GM04504 (cell line): Measurements from ENCODE around the gene CALR.
"Not testable (repeated sequence)": the region's sequence is repeated elsewhere in the genome, so short reads cannot be mapped to it uniquely, and the experiment has no call there.

Experiments
- DNase-seq: peaks from one replicate; pipeline ENCODE4 v3.0.0-alpha.2; 2012; ENCODE audit warnings: low read depth

Gene CALR

DNA sequence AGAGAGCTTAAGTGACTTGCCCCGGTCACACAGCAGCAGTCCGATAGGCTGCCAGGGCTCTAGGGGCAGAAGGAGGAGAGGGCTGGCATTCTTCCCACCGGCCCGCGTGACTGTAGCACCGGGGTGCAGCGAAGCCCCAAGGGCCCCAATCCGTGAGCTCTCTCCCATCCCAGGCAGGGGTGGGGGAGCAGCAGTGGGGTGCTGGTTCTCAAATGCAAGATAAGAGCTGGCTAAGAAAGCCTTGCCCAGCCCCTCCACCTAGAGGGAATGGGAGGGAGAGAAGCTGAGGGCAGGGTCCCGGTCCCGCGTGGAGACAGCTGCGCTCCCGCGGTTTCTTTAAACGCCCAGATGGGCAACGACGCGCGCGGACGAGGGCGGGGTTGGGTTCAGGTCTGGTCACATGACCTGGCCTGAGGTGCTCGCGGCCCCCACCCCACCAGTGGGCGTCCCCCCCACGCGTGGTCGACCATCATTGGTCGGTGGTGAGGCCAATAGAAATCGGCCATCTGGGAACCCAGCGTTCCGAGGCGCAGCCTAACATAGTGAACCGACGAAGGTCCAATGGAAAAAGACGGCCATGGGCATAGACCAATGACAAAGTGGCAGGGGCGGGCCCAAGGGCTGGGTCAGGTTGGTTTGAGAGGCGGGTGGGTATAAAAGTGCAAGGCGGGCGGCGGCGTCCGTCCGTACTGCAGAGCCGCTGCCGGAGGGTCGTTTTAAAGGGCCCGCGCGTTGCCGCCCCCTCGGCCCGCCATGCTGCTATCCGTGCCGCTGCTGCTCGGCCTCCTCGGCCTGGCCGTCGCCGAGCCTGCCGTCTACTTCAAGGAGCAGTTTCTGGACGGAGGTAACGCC is at the start of gene CALR:
CALR (plus strand) TSS at position 683 of the 852 bp plus-strand sequence; CDS start at position 754, 71 bp downstream.
- peak; percentile 99 for DNase-seq

DNA sequence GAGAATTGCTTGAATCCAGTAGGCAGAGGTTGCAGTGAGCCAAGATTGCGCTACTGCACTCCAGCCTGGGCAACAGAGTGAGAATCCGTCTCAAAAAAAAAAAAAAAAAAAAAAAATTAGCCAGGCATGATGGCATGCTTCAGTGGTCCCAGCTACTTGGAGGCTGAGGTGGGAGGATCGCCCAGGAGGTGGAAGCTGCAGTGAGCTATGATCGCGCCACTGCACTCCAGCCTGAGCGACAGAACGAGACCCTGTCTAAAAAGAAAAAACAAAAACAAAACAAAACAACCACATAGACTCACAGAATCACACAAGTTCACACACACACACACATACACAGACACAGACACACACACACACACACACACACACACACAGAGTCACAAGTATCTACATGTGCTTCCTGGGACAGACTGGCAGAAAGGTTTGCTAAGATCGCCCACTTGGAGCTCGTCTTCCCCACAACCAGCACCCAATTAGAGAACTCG is 48.1 kb upstream of the CALR start:
- DNase-seq, result not testable (repeated sequence)

DNA sequence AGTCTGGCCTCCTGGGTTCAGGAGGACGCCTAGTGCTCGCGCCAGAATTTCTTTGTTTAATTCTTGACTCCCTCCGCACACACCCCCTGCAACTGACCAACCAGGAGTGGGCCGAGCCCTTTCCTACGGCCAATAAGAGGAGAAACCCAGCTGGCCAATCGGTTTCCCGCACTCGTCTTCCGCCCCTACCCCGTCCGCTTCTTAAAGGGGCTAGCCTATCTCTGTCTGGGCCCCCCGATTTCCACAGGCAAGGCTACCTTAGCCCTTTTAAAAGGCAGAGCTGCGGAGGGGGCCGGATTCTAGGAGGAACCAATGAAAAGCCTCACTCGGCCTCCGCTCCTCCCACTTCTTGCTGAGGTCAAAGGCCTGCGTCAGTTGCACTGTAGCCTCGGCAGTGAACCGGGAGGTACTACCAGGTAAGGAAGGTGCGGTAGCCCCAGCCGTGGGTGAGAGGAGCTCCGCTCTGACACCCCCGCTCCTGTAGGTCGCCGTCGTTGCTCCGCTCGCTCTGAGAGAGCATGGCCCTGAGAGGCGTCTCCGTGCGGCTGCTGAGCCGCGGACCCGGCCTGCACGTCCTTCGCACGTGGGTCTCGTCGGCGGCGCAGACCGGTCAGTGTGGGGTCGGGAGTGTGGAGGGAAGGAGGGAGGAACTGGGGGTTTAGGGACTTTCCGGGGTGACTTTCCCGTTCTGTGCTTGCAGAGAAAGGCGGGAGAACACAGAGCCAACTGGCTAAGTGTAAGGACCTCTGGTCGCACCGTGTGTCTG is 47.4 kb upstream of the CALR start, which contains the start of gene GCDH:
GCDH (plus strand) TSS at position 374 of the 766 bp plus-strand sequence; CDS start at position 519, 145 bp downstream.
- DNase-seq, result peak; percentile 98

DNA sequence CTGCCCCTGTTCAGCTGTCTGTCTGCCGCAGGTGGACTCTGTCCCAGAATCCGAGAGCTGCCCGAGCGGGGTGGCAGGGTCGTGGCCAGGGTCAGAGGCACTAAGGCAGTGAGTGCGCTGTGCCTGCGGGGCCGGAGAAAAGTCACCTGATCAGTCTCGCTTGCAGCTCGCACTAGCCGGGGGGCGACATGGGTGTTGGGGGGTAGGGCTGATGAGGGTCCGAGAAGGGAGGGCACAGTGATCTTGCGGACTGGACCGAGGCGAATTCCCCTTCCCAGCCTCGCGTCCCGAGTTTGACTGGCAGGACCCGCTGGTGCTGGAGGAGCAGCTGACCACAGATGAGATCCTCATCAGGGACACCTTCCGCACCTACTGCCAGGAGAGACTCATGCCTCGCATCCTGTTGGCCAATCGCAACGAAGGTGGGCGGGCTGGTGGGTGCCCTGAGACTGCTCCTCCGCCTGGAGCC is 46.8 kb upstream of the CALR start:
- DNase-seq, result no peak

DNA sequence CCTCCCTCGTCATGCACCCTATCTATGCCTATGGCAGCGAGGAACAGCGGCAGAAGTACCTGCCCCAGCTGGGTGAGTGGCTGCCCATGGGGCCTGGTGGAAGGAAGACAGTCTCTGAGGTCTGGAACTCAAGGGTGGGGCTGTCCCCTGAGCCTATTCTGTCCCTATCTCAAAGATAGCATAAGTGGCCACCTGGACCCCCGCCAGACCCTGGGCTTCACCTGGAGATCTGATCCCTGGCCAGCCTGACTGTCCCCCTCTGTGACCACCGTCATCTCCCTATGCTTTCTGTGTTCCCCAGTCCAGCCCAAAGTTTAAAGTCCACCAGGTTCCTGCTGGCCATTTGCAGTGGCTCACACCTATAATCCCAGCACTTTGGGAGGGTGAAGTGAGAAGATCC is 44.8 kb upstream of the CALR start:
- no peak for DNase-seq

- no peak for DNase-seq
Measured at GRCh38 chr19:12896460-12896859, 41.9 kb upstream of the CALR start.

DNA sequence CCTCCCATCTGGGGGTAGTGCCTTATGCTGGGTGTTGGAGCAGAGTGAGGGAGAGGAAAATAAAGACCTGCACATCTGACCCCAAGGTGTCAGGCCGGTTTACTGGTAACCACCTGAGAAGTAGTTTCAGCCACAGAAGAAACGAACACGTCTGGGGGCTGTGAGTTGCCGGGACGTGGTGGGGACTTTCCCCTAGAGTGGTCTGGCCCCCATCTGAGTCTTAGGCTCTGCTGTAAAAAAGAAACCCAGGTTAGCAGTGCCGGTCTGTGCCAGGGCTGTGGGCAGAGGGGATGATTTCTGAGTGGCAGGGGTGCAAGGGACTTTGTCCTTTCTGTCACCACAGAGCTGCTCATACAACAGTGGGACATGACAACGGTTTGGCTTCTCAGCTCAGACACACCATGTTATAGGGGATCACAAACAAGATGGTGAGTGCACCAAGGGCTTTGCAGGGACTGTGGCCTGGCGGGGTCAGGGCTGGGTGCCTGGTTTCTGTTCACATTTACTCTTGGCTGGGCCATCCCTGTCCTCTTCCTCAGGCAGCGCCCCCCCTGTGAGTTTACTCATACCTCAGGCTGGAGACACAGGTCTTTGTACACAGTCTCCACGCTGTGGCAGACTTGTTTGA is 38.4 kb upstream of the CALR start:
- DNase-seq, result no peak

DNA sequence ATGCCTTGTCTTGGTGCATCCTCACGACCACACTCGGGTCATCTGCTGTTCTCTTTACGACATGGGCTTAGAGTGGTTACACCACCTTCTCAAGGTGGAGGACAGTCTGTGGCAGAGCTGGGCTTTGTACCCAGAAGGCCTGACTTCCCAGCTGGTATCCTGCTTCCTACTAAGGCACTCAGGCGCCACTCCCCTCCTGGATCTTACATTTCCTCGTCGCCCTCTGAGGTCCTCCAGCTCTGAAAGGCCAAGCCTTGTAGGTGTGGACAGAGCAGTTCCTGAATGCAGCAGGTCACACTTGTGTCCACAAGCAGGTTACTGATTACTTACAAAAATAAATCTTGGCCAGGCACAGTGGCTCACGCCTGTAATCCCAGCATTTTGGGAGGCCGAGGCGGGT is 31.2 kb upstream of the CALR start:
- DNase-seq, result no peak

DNA sequence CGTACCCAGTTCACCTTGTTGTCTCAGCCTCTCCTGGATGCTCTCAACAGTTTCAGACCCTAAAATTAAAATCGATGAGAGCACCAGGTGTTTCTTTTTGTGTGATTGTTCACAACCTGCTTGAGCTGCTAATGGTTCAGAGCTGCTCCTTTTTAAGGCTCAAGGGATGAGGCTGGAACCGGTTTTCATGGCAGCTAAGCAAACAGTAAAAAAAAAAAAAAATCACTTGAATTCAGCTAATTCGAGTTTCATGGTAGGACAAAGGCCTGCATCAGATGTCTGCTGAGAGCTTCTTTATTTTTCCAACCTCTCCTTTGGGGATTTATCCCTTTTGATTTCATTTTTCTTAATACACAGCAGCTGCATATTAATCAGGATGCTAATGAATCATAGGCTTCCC is 25.8 kb upstream of the CALR start:
- no peak for DNase-seq

DNA sequence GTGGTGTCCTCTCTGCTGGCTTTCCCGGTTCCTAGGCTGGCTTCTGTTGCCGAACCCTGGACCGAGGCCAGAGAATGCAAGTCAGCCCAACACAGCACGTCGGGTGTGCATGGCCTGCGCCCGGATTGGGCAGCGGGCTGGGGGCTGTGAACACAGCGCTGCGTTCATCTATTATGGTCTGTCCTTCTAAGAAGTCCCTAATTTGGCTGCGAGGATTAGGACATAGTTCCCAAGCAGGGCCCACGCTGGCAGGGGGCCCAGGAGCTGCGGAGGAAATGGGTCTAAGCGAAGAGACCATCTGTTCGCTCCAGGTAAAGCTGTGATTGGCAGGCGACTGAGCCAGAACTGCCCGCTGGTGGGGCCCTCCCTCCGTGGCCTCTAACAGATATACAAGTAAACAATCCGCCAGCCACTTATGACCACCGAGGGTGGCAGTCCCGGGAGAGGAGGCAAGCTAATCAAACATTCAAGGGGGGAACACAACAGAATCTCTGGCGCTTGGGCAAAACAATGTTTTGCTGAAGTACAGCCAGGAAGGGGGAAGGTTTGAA is 25.3 kb upstream of the CALR start:
- DNase-seq, result peak; percentile 24

- peak; percentile 28 for DNase-seq
Measured at GRCh38 chr19:12913851-12914690, 24.3 kb upstream of the CALR start.

- DNase-seq, result not testable (repeated sequence)
Measured at GRCh38 chr19:12915860-12916259, 22.5 kb upstream of the CALR start.

- DNase-seq, result no peak
Measured at GRCh38 chr19:12918253-12918652, 20.2 kb upstream of the CALR start.

DNA sequence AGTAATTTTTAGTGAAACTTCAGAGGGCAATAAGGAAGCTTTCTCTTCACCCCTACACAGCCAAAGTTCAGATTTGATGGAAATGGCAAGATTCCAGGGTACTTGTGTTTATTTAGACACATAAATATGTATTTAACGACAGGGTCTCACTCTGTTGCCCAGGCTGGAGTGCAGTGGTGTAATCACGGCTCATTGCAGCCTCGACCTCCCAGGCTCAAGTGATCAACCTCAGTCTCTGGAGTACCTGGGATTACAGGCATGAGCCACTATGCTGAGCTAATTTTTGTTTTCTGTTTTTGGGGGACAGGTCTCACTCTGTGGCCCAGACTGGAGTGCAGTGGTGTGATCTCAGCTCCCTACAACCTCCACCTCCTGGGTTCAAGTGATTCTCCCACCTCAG is 17.4 kb upstream of the CALR start:
- DNase-seq, result no peak

DNA sequence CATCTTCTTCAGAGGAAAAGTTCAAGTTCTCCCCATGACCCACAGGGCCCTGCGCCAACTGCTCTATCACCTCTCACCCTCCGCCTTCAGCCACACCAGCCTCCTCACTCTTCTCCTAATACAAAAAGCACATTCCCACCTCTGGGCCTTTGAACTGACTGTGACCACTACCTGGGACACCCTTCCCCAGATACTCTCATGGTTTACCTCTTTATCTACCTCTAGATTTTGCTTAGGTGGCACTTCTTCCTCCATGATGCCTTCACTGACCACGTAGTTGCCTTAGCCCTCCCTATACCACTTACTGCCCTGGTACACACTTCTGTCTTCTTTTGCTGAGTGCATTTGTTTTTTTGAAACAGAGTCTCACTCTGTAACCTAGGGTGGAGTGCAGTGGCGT is 15.4 kb upstream of the CALR start:
- no peak for DNase-seq

GRCh38 chr19:12924621-12925310 is 13.6 kb upstream of the CALR start:
- no peak for DNase-seq

DNA sequence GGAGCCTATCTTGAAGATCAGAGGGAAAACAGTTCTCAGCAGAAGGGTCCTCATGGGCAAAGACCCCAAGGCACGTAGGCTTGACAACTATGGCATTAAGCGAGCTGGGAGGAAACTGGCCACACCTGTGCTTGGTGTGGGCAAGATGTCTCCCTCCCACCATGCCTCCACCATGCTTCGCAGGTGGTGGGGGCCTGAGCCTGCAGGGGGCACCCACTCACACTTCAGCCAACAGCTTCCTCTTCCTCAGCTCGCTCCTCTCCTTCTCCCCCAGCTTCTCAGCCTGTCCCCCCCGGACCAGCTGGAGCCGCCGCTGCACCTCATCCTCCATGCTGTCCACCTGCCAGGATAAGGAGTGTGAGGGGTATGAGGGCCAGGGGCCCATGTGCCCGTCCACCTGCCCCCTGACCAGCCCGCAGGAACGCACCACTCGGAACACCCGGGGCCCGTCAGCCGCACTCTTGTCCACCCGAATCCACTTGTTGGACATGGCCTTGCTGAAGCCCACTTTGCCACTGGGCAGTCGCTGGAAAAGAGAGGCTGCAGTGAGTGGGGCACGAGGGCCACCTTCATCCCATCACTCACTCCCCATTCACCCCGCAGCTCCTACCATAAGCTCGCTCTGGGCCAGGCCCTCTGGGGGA is 8.3 kb upstream of the CALR start:
- DNase-seq, result no peak

DNA sequence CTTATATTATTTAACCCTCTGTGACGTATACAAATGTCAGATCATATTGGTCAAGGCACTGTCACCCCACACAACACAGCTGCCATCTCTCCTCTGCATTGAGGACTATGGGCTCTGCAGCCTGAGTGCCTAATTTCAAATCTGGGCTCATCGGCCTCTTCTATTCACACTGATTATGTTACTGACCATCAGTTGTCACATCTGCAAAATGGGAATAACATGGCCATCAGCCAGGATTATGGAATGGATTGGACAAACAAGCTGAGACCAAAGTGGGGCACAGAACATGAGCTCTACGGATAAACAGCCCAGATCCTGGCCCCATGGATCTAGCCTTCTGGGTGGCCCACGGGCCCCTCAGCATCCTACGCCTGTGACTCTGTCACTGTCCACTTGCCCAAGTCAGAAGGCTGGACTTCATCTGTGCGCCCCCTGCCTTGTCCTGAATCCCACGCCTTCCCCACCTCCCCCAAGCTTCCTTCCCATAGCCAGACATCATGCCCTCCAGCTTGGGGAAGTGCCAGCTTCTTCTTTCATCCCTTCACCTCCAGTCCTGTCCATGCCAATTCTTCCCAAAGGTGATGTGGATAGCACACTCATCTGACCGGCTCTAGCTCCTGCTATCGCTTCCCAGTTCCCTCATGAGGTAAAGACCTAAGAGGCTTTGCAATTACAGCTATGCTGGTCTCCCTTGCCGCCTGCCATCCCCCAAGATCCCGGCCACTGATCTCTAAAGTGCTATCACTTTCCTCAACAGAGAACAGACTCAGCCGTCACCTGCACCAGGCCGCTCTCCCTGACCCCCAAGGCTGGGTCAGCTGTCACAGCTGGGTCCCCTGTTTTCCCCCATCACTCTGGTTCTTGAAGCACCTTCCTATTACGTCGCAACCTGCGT is 5.8 kb upstream of the CALR start:
- no peak for DNase-seq
